ENCODE data around the gene PGM1. TPM values are rescaled to one million over a fixed set of nuclear protein-coding genes. Genes with fewer than 3 reads are reported as not detected.

The PGM1 gene
- total and polyA plus RNA-seq, 10 of the 15 experiments (the other 5 are each of a cell fraction or from before 2014, with no cell fraction given): 22.5 to 72.6 (median 50.8) TPM

GRCh38 chr1:63678200-63678599, 85.0 kb downstream of the PGM1 start:
- Histone ChIP-seq H3K4me1 (ENCODE audit: control insufficient read depth, insufficient read depth, low read length) (no peaks in the 10 kb centered on the region), H3K4me3 (no peak overlapping the region), H3K36me3 (ENCODE audit: control insufficient read depth in 2 of 2, insufficient read depth in 2 of 2, low read length in 1 of 2) (no peaks in the 10 kb centered on the region), H3K9me3 (replicated peaks; ENCODE audit: control insufficient read depth, insufficient read depth, low read length) (no peaks in the 10 kb centered on the region), H3K27ac (ENCODE audit: control insufficient read depth, insufficient read depth) (no peak overlapping the region), H3K9ac (ENCODE audit: control insufficient read depth, insufficient read depth, low read length) (no peak overlapping the region), H3K27me3 (replicated peaks in 1 of 2; ENCODE audit: control insufficient read depth in 2 of 2, insufficient read depth in 2 of 2, low read length in 1 of 2) (no peaks in the 10 kb centered on the region), H3K79me2 (ENCODE audit: control insufficient read depth, insufficient read depth, low read length) (no peaks in the 10 kb centered on the region), H3K4me2 (ENCODE audit: control insufficient read depth, insufficient read depth) (no peak overlapping the region), H2AFZ (ENCODE audit: control insufficient read depth, low read depth, low read length) (no peak overlapping the region), H4K20me1 (ENCODE audit: control insufficient read depth, insufficient read depth) (no peaks in the 10 kb centered on the region)
- TF ChIP-seq TCF3 (IDR thresholded peaks at IDR 0.05; ENCODE audit: borderline replicate concordance, insufficient read depth, low read depth, low read length) (no peak), BHLHE40 (IDR thresholded peaks at IDR 0.05; ENCODE audit: borderline replicate concordance in 1 of 2, low read depth in 2 of 2, low read length in 1 of 2) (no peak), MXI1 (IDR thresholded peaks at IDR 0.05; ENCODE audit: low read depth, low read length) (no peak), HDAC2 (IDR thresholded peaks at IDR 0.05) (no peak)
- WGBS (ENCODE audit: insufficient coverage, insufficient replicate concordance, low lambda C conversion rate, missing lambda C conversion rate): 0% methylated on average over 1 of the region's 1 CpG
- ChIA-PET POLR2A (no interaction called here), CTCF (no interaction called here), SMC1A (ENCODE audit: uncharacterized antibody, unreplicated experiment) (no interaction called here), RAD21 (ENCODE audit: unreplicated experiment) (no interaction called here)
- FAIRE-seq (no peak), DNase-seq (ENCODE audit: low read depth, low spot score) (no peak), ATAC-seq (no peak)
- BruUV-seq (replicated peaks): no TSS peak
- intact Hi-C loops (cut with micrococcal nuclease; ENCODE audit: unreplicated experiment): no loop called here
- in situ Hi-C loops (cut with MboI): no loop called here

- no TSS peak for BruUV-seq (replicated peaks)
- no peak overlapping the region for H3K9ac ChIP-seq (ENCODE audit: control insufficient read depth, insufficient read depth, low read length)
- H2AFZ ChIP-seq (ENCODE audit: control insufficient read depth, low read depth, low read length): no peak overlapping the region
- no peak overlapping the region for H3K27ac ChIP-seq (ENCODE audit: control insufficient read depth, insufficient read depth)
- no peaks in the 10 kb centered on the region for H3K79me2 ChIP-seq (ENCODE audit: control insufficient read depth, insufficient read depth, low read length)
- no peak for DNase-seq (ENCODE audit: low read depth, low spot score)
- no peak overlapping the region for H3K4me2 ChIP-seq (ENCODE audit: control insufficient read depth, insufficient read depth)
- RAD21 ChIA-PET (ENCODE audit: unreplicated experiment): no interaction called here
- CTCF ChIA-PET: interaction anchor here (1.5 kb wide), 1 partner anchor 13 kb away, joined by 4 read pairs; no protein-coding TSS in a partner anchor
- no peaks in the 10 kb centered on the region for H3K4me1 ChIP-seq (ENCODE audit: control insufficient read depth, insufficient read depth, low read length)
- no peak overlapping the region for H3K4me3 ChIP-seq
- SMC1A ChIA-PET (ENCODE audit: uncharacterized antibody, unreplicated experiment): interaction anchor here (0.6 kb wide), 1 partner anchor 562 kb away, joined by 3 read pairs; no protein-coding TSS in a partner anchor
- 4% methylated on average over 2 of the region's 2 CpGs for WGBS (ENCODE audit: insufficient coverage, insufficient replicate concordance, low lambda C conversion rate, missing lambda C conversion rate)
- in situ Hi-C loops (cut with MboI): no loop called here
- intact Hi-C loops (cut with micrococcal nuclease; ENCODE audit: unreplicated experiment): no loop called here
- no peaks in the 10 kb centered on the region for H3K9me3 ChIP-seq (replicated peaks; ENCODE audit: control insufficient read depth, insufficient read depth, low read length)
- TF ChIP-seq SIX5 (IDR thresholded peaks at IDR 0.05; ENCODE audit: low read depth, low read length, severe bottlenecking) (no peak), TAF1 (IDR thresholded peaks at IDR 0.05; ENCODE audit: borderline replicate concordance, low read depth, low read length) (no peak), CEBPZ (IDR thresholded peaks at IDR 0.05; ENCODE audit: low read depth, low read length) (no peak), POLR2AphosphoS5 (IDR thresholded peaks at IDR 0.05; ENCODE audit: low read length) (no peak), LARP7 (IDR thresholded peaks at IDR 0.05) (no peak), MEF2B (IDR thresholded peaks at IDR 0.05; ENCODE audit: partially characterized antibody, poor library complexity, severe bottlenecking) (no peak), MXI1 (IDR thresholded peaks at IDR 0.05; ENCODE audit: low read depth, low read length) (no peak), SMARCA5 (IDR thresholded peaks at IDR 0.05) (no peak), NBN (IDR thresholded peaks at IDR 0.05) (no peak)
- POLR2A ChIA-PET: no interaction called here
- FAIRE-seq: no peak
- H3K36me3 ChIP-seq (ENCODE audit: control insufficient read depth in 2 of 2, insufficient read depth in 2 of 2, low read length in 1 of 2): no peaks in the 10 kb centered on the region
- H3K27me3 ChIP-seq (replicated peaks in 1 of 2; ENCODE audit: control insufficient read depth in 2 of 2, insufficient read depth in 2 of 2, low read length in 1 of 2): no peaks in the 10 kb centered on the region
- no peak for ATAC-seq
- H4K20me1 ChIP-seq (ENCODE audit: control insufficient read depth, insufficient read depth): no peaks in the 10 kb centered on the region
Observed at GRCh38 chr1:63679076-63679475, 85.9 kb downstream of the PGM1 start.

Measured in GM12878 (cell line).